CD4-positive, alpha-beta T cell (primary cell): ENCODE data around the gene N4BP2L1. TPM values are rescaled to one million over a fixed set of nuclear protein-coding genes. Genes with fewer than 3 reads are reported as not detected.

ENCODE experiments used
- ATAC-seq: fragments of 200-7000 bp; cut with Tn5 transposase; one replicate; pipeline ENCODE4 v1.10.0; 2022; ENCODE audit warnings: mild to moderate bottlenecking; ENCODE audit not compliant: poor library complexity
- CTCF ChIA-PET: fragments of 350-600 bp; sonication (Branson Sonifier 250); formaldehyde crosslinking; loops from one replicate; lab custom pipeline; 2021; ENCODE audit warnings: antibody characterized with exemption, inconsistent platforms; lab: Charles Lee
- POLR2A ChIA-PET: fragments of 350-600 bp; sonication (Branson Sonifier 250); formaldehyde crosslinking; loops from one replicate; lab custom pipeline; 2021; ENCODE audit warnings: antibody characterized with exemption, inconsistent platforms; lab: Charles Lee
- DNase-seq, 14 experiments: peaks; one replicate each; pipeline ENCODE4 v3.0.0-alpha.2; 2013 to 2020; ENCODE audit warnings: mixed read lengths in 2 of 14
- H3K27ac ChIP-seq, 2 donors: one replicate each; pipeline versions ENCODE4 v1.5.1 to v1.7.0; 2013; ENCODE audit warnings: low read length in 2 of 2, low read depth in 1 of 2, mild to moderate bottlenecking in 1 of 2
- H3K27me3 ChIP-seq, 2 experiments: 1 replicate in 1 of 2; 2 replicates in 1 of 2; pipeline versions ENCODE4 v1.6.1 to v1.7.0; 2013; ENCODE audit warnings: low read length in 2 of 2, control low read depth in 1 of 2, mild to moderate bottlenecking in 1 of 2, moderate library complexity in 1 of 2; ENCODE audit not compliant: insufficient read depth in 2 of 2, control insufficient read depth in 1 of 2
- H3K36me3 ChIP-seq: one replicate; pipeline ENCODE4 v1.6.1; 2013; ENCODE audit warnings: low read length, control low read depth; ENCODE audit not compliant: insufficient read depth
- H3K4me1 ChIP-seq: one replicate; pipeline ENCODE4 v1.6.1; 2013; ENCODE audit warnings: low read length, control low read depth; ENCODE audit not compliant: insufficient read depth
- H3K4me3 ChIP-seq: one replicate; pipeline ENCODE4 v1.5.1; 2013; ENCODE audit warnings: mild to moderate bottlenecking, low read length, moderate library complexity
- H3K9me3 ChIP-seq, 2 experiments: 1 replicate in 1 of 2; 2 replicates in 1 of 2; pipeline versions ENCODE4 v1.6.1 to v1.7.0; 2013; ENCODE audit warnings: low read length in 2 of 2, mild to moderate bottlenecking in 2 of 2, control low read depth in 1 of 2, moderate library complexity in 1 of 2; ENCODE audit not compliant: control insufficient read depth in 1 of 2, insufficient read depth in 1 of 2
- H3K27ac Mint-ChIP-seq: one replicate; pipeline ENCODE4 v1.8.0; 2020; ENCODE audit warnings: mixed read lengths
- H3K27me3 Mint-ChIP-seq: one replicate; pipeline ENCODE4 v1.8.0; 2021; ENCODE audit warnings: mixed read lengths
- H3K36me3 Mint-ChIP-seq: one replicate; pipeline ENCODE4 v1.8.0; 2021; ENCODE audit warnings: low read depth, mixed read lengths
- H3K4me1 Mint-ChIP-seq: one replicate; pipeline ENCODE4 v1.8.0; 2021; ENCODE audit warnings: low read depth, mixed read lengths
- H3K4me3 Mint-ChIP-seq: one replicate; pipeline ENCODE4 v1.8.0; 2020; ENCODE audit warnings: mild to moderate bottlenecking, mixed read lengths
- H3K9me3 Mint-ChIP-seq: one replicate; pipeline ENCODE4 v1.8.0; 2020; ENCODE audit warnings: mixed read lengths
- CTCF ChIP-seq: fragments of 200-600 bp; IDR thresholded peaks from one replicate; pipeline ENCODE4 v1.8.0; 2022; ENCODE audit warnings: antibody characterized with exemption, mild to moderate bottlenecking
- intact Hi-C, 2 experiments: fragments of 100-400 bp; cut with DNase I in 1 of 2; cut with micrococcal nuclease in 1 of 2; formaldehyde crosslinking; loops; one replicate each; pipeline versions ENCODE4 v1.15.1 to v1.9.0; 2023 to 2025; cut with DNase I, micrococcal nuclease
- total RNA-seq, 174 experiments: library from RNA in 2 of 174; stranded (reverse) in 2 of 174; gene quantifications; one replicate each; pipeline ENCODE4 v1.2.3 and lab custom pipeline; 2021 to 2026

N4BP2L1 gene
- total RNA-seq, 2 experiments from 2014 or later = 47.5 to 50.5 TPM

- H3K27ac Mint-ChIP-seq = no peak overlapping the region
- POLR2A ChIA-PET = no interaction called here
- peaks cover 2% of the 10 kb centered on the region for H3K4me1 ChIP-seq
These were observed 14.6 kb downstream of the N4BP2L1 start for GRCh38 chr13:32413284-32413683.

GRCh38 chr13:32409561-32410421, 18.1 kb downstream of the N4BP2L1 start:
- Histone ChIP-seq H3K4me1 (peaks cover 2% of the 10 kb centered on the region), H3K9me3 (no peaks in the 10 kb centered on the region), H3K27ac (no peak overlapping the region), H3K27me3 (no peaks in the 10 kb centered on the region), H3K36me3 (peaks cover 34% of the 10 kb centered on the region), H3K4me3 (no peak overlapping the region)
- TF ChIP-seq CTCF = no peak
- peaks cover 54% of the 10 kb centered on the region for H3K36me3 Mint-ChIP-seq
- no peaks in the 10 kb centered on the region for H3K27me3 Mint-ChIP-seq
- H3K4me3 Mint-ChIP-seq = no peak overlapping the region
- intact Hi-C loops = no loop called here
- CTCF ChIA-PET = no interaction called here
- H3K4me1 Mint-ChIP-seq = peaks cover 40% of the 10 kb centered on the region
- POLR2A ChIA-PET = no interaction called here
- no peaks in the 10 kb centered on the region for H3K9me3 Mint-ChIP-seq
- no peak for ATAC-seq
- no peak for DNase-seq
- peak overlapping the region; percentile 24 for H3K27ac Mint-ChIP-seq

More at GRCh38 chr13:32413284-32413683, 14.6 kb downstream of the N4BP2L1 start:
- peaks cover 30% of the 10 kb centered on the region for H3K36me3 Mint-ChIP-seq
- Histone ChIP-seq H3K27me3 (no peaks in the 10 kb centered on the region), H3K36me3 (peaks cover 17% of the 10 kb centered on the region), H3K4me3 (no peak overlapping the region), H3K27ac (no peak overlapping the region), H3K9me3 (no peaks in the 10 kb centered on the region)
- peaks cover 45% of the 10 kb centered on the region for H3K4me1 Mint-ChIP-seq
- H3K4me3 Mint-ChIP-seq = no peak overlapping the region
- CTCF ChIA-PET = no interaction called here
- DNase-seq (no peak), ATAC-seq (no peak)
- intact Hi-C loops = no loop called here
- no peaks in the 10 kb centered on the region for H3K9me3 Mint-ChIP-seq
- no peaks in the 10 kb centered on the region for H3K27me3 Mint-ChIP-seq
- TF ChIP-seq CTCF = no peak

GRCh38 chr13:32409001-32409313, 19.0 kb downstream of the N4BP2L1 start:
- Histone ChIP-seq H3K9me3 (no peaks in the 10 kb centered on the region), H3K4me1 (peaks cover 2% of the 10 kb centered on the region), H3K36me3 (peaks cover 41% of the 10 kb centered on the region), H3K27ac (no peak overlapping the region), H3K27me3 (no peaks in the 10 kb centered on the region), H3K4me3 (no peak overlapping the region)
- DNase-seq (no peak), ATAC-seq (no peak)
- Mint-ChIP-seq H3K36me3 (peaks cover 62% of the 10 kb centered on the region), H3K4me3 (no peak overlapping the region), H3K27ac (no peak overlapping the region), H3K27me3 (no peaks in the 10 kb centered on the region), H3K9me3 (no peaks in the 10 kb centered on the region), H3K4me1 (peaks cover 38% of the 10 kb centered on the region)
- intact Hi-C loops = no loop called here
- ChIA-PET CTCF (interaction anchor here (1.0 kb wide), 1 partner anchor 117 kb away, joined by 3 read pairs; no protein-coding TSS in a partner anchor), POLR2A (interaction anchor here (1.0 to 1.7 kb wide), 3 partner anchors 10 to 19 kb away, joined by 3 to 5 read pairs (median 3); partner anchors contain the start of gene N4BP2L1)
- TF ChIP-seq CTCF = no peak
